Sigmoid colon (tissue), 7 donors: ENCODE data around the gene SLC25A25. TPM values are rescaled to one million over a fixed set of nuclear protein-coding genes. Genes with fewer than 3 reads are reported as not detected.

ENCODE experiments used
- DNase-seq: peaks from one replicate; pipeline ENCODE4 v3.0.0-alpha.2; 2019
- H3K27ac ChIP-seq, 4 donors: fragments of 200-600 bp; sonication (generic); one replicate each; pipeline ENCODE4 v1.5.1; 2016 to 2019; ENCODE audit warnings: mild to moderate bottlenecking in 1 of 4
- H3K27me3 ChIP-seq, 3 donors: fragments of 200-600 bp; sonication (generic); one replicate each; pipeline ENCODE4 v1.5.1; 2019; ENCODE audit warnings: mild to moderate bottlenecking in 1 of 3
- H3K36me3 ChIP-seq, 4 donors: fragments of 200-600 bp; sonication (generic); one replicate each; pipeline ENCODE4 v1.5.1; 2016 to 2019
- H3K4me1 ChIP-seq, 4 donors: fragments of 200-600 bp; sonication (generic); one replicate each; pipeline ENCODE4 v1.5.1; 2017 to 2019
- H3K4me3 ChIP-seq, 4 donors: fragments of 200-600 bp; sonication (generic); one replicate each; pipeline ENCODE4 v1.5.1; 2017 to 2019; ENCODE audit warnings: mild to moderate bottlenecking in 2 of 4, moderate library complexity in 1 of 4
- H3K9me3 ChIP-seq, 4 donors: fragments of 200-600 bp in 3 of 4; sonication (generic) in 3 of 4; one replicate each; pipeline versions ENCODE4 v1.5.1 to v1.6.1; 2013 to 2019
- CTCF ChIP-seq, 4 experiments: fragments of 450-650 bp in 3 of 4; fragments of 200-600 bp in 1 of 4; IDR thresholded peaks; one replicate each; pipeline ENCODE4 v1.5.1; 2016 to 2019; ENCODE audit warnings: antibody characterized with exemption in 4 of 4, mild to moderate bottlenecking in 3 of 4, moderate library complexity in 2 of 4
- EP300 ChIP-seq, 4 donors: sonication (generic); formaldehyde crosslinking; IDR thresholded peaks; one replicate each; pipeline ENCODE4 v1.6.1; 2017; ENCODE audit warnings: antibody characterized with exemption in 4 of 4
- POLR2A ChIP-seq, 2 donors: fragments of 450-650 bp; IDR thresholded peaks; one replicate each; pipeline ENCODE4 v1.6.1; 2016; ENCODE audit warnings: antibody characterized with exemption in 2 of 2, mild to moderate bottlenecking in 2 of 2, moderate library complexity in 2 of 2
- POLR2AphosphoS5 ChIP-seq, 4 donors: sonication (generic); formaldehyde crosslinking; IDR thresholded peaks; one replicate each; pipeline ENCODE4 v1.6.1; 2017; ENCODE audit warnings: antibody characterized with exemption in 4 of 4
- WGBS, 2 donors: extraction: QIAGEN DNeasy Blood & Tissue Kit; methylation state at CpG; one replicate each; pipeline ENCODE4 v1.1.7; 2013; 5-methylcytosine and 5-hydroxymethylcytosine counted together
- intact Hi-C: fragments of 100-400 bp; cut with DNase I; formaldehyde crosslinking; loops from one replicate; pipeline ENCODE4 v1.15.1; 2023
- polyA plus RNA-seq, 3 donors: library from polyadenylated mRNA; stranded (reverse); fragments of 200-250 nt; gene quantifications; one replicate each; pipeline ENCODE4 v1.2.3, GENCODE V29; 2013
- total RNA-seq, 4 donors: library from RNA; depleted of rRNA; stranded (reverse); fragments of >200 nt; gene quantifications; one replicate each; pipeline ENCODE4 v1.1.0, GENCODE V29; 2016
- donor health status: healthy with polysubstance abuse.
- donor health status: Bipolar disorder and iron deficiency.
- donor health status: healthy.

SLC25A25 gene
- total and polyA plus RNA-seq, 7 donors: 10.2 to 77.2 (median 16.6) TPM

GRCh38 chr9:128025736-128026135 is 42.3 kb upstream of the SLC25A25 start:
- H3K4me3 ChIP-seq: no peak overlapping the region
- H3K4me1 ChIP-seq: no peaks in the 10 kb centered on the region
- H3K27ac ChIP-seq: no peak overlapping the region
- TF ChIP-seq EP300 (IDR thresholded peaks at IDR 0.05) (no peak), POLR2AphosphoS5 (IDR thresholded peaks at IDR 0.05) (no peak), CTCF (IDR thresholded peaks at IDR 0.05) (no peak), POLR2A (IDR thresholded peaks at IDR 0.05) (no peak)
- DNase-seq: no peak
- intact Hi-C loops: no loop called here
- WGBS, 2 donors: 61 to 62% methylated on average over 4 of the region's 4 CpGs
- no peaks in the 10 kb centered on the region for H3K36me3 ChIP-seq
- H3K9me3 ChIP-seq: no peaks in the 10 kb centered on the region
- H3K27me3 ChIP-seq: no peaks in the 10 kb centered on the region

GRCh38 chr9:128026255-128026772 is 41.7 kb upstream of the SLC25A25 start:
- 54 to 81% methylated on average over 12 of the region's 12 CpGs for WGBS, 2 donors
- no peak for DNase-seq
- Histone ChIP-seq H3K9me3 (no peaks in the 10 kb centered on the region), H3K27me3 (no peaks in the 10 kb centered on the region), H3K36me3 (no peaks in the 10 kb centered on the region), H3K27ac (no peak overlapping the region), H3K4me1 (no peaks in the 10 kb centered on the region), H3K4me3 (no peak overlapping the region)
- TF ChIP-seq EP300 (IDR thresholded peaks at IDR 0.05) (no peak), POLR2A (IDR thresholded peaks at IDR 0.05) (no peak), CTCF (IDR thresholded peaks at IDR 0.05) (no peak), POLR2AphosphoS5 (IDR thresholded peaks at IDR 0.05) (no peak)
- intact Hi-C loops: no loop called here

- Histone ChIP-seq H3K4me3 (no peak overlapping the region), H3K27me3 (no peaks in the 10 kb centered on the region), H3K9me3 (no peaks in the 10 kb centered on the region), H3K27ac (no peak overlapping the region), H3K36me3 (no peaks in the 10 kb centered on the region), H3K4me1 (no peaks in the 10 kb centered on the region)
- TF ChIP-seq CTCF (IDR thresholded peaks at IDR 0.05) (no peak), POLR2A (IDR thresholded peaks at IDR 0.05) (no peak), POLR2AphosphoS5 (IDR thresholded peaks at IDR 0.05) (no peak), EP300 (IDR thresholded peaks at IDR 0.05) (no peak)
- intact Hi-C loops: no loop called here
- no peak for DNase-seq
- WGBS, 2 donors: 56 to 69% methylated on average over 11 of the region's 11 CpGs
Measured at GRCh38 chr9:128026773-128027541, 41.1 kb upstream of the SLC25A25 start.

- Histone ChIP-seq H3K4me3 (no peak overlapping the region), H3K27ac (no peak overlapping the region), H3K36me3 (no peaks in the 10 kb centered on the region), H3K9me3 (no peaks in the 10 kb centered on the region), H3K4me1 (no peaks in the 10 kb centered on the region), H3K27me3 (no peaks in the 10 kb centered on the region)
- intact Hi-C loops: no loop called here
- no peak for DNase-seq
- 86 to 92% methylated on average over 4 of the region's 4 CpGs for WGBS, 2 donors
- TF ChIP-seq POLR2A (IDR thresholded peaks at IDR 0.05): no peak
- TF ChIP-seq CTCF (IDR thresholded peaks at IDR 0.05): no peak
- no peak for TF ChIP-seq POLR2AphosphoS5 (IDR thresholded peaks at IDR 0.05)
- no peak for TF ChIP-seq EP300 (IDR thresholded peaks at IDR 0.05)
Measured at GRCh38 chr9:128027705-128028104, 40.3 kb upstream of the SLC25A25 start.
